SK-N-MC (cell line): ENCODE measurements around the gene EPHA8.

Source experiments
- DNase-seq: peaks from one replicate; pipeline ENCODE4 v3.0.0-alpha.2; 2011; ENCODE audit warnings: low read depth, low spot score
- H3K27ac ChIP-seq: fragments of 200-600 bp; sonication (generic); 2 replicates; pipeline ENCODE4 v1.5.1; 2016; ENCODE audit warnings: mixed run types
- H3K36me3 ChIP-seq: fragments of 200-600 bp; sonication (generic); 2 replicates; pipeline ENCODE4 v1.6.1; 2017; ENCODE audit warnings: antibody characterized with exemption, low read length, mixed read lengths; ENCODE audit not compliant: insufficient read depth
- H3K4me3 ChIP-seq: fragments of 200-600 bp; sonication (generic); 2 replicates; pipeline ENCODE4 v1.5.1; 2016
- H3K9ac ChIP-seq: fragments of 200-600 bp; sonication (generic); 2 replicates; pipeline ENCODE4 v1.8.0; 2017; ENCODE audit warnings: mixed run types, mixed read lengths; ENCODE audit not compliant: insufficient read length
- H3K9me3 ChIP-seq: fragments of 200-600 bp; sonication (generic); 2 replicates; pipeline ENCODE4 v1.6.1; 2017; ENCODE audit warnings: low read depth, mild to moderate bottlenecking, antibody characterized with exemption, low read length, moderate library complexity, mixed read lengths
- EZH2 ChIP-seq: fragments of 200-600 bp; sonication (generic); IDR thresholded peaks from one replicate; pipeline ENCODE4 v1.6.1; 2017; ENCODE audit warnings: antibody characterized with exemption
- FOXP2 ChIP-seq: optimal IDR thresholded peaks from 2 replicates; pipeline ENCODE3; 2011; ENCODE audit warnings: mild to moderate bottlenecking, moderate library complexity; ENCODE audit not compliant: insufficient read depth; ENCODE audit errors: extremely low read length, control extremely low read depth
- POLR2AphosphoS5 ChIP-seq: IDR thresholded peaks from 2 replicates; pipeline ENCODE4 v1.6.1; 2012; ENCODE audit warnings: mild to moderate bottlenecking, low read depth, low read length, borderline replicate concordance

EPHA8 gene

DNA sequence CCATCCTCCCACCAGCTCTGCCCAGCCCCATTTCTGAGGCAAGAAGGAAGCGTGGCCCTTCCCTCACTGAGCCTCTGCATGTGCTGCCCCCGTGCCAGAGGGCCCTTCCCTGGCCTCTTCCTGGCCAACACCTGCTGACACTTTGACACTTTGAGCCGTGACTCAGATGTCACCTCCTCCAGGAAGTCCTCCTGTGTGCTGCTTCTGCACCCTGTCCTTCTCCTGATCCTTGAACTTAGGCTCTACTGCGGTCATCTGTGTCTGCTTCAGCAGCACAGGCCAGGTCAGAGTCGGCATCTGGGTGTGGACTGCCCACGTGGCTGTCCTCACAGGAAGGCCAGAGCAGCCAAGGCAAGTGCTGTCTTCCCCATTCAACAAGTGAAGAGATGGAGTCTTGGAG lies 19.6 kb upstream of the EPHA8 start:
- H3K27ac ChIP-seq, result no peak overlapping the region
- H3K9me3 ChIP-seq, result no peaks in the 10 kb centered on the region
- H3K36me3 ChIP-seq, result no peaks in the 10 kb centered on the region
- TF ChIP-seq EZH2 (no peak), POLR2AphosphoS5 (no peak), FOXP2 (no peak)
- no peak overlapping the region for H3K4me3 ChIP-seq
- no peak overlapping the region for H3K9ac ChIP-seq
- DNase-seq, result no peak

DNA sequence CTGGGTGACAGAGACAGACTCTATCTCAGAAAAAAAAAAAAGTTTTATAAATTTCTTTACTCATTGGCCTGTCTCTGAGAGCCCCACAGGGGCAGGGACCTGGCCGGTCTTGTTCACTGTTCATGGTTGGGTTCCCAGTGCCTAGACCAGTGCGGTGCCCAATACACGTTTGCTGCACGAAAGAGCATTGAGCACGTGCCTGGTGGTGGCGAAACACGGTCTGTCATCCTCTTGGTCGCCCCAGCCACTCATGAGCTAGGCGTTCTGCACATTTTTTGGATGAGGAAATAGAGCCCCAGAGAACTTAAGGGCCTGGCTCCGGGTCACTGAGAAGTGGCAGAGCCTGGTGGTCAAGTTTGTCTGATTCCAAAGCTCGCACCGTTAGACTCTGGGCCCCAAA lies 18.7 kb upstream of the EPHA8 start:
- no peak overlapping the region for H3K4me3 ChIP-seq
- no peak for DNase-seq
- no peaks in the 10 kb centered on the region for H3K9me3 ChIP-seq
- TF ChIP-seq FOXP2 (no peak), POLR2AphosphoS5 (no peak), EZH2 (no peak)
- no peaks in the 10 kb centered on the region for H3K36me3 ChIP-seq
- no peak overlapping the region for H3K9ac ChIP-seq
- H3K27ac ChIP-seq, result no peak overlapping the region

DNA sequence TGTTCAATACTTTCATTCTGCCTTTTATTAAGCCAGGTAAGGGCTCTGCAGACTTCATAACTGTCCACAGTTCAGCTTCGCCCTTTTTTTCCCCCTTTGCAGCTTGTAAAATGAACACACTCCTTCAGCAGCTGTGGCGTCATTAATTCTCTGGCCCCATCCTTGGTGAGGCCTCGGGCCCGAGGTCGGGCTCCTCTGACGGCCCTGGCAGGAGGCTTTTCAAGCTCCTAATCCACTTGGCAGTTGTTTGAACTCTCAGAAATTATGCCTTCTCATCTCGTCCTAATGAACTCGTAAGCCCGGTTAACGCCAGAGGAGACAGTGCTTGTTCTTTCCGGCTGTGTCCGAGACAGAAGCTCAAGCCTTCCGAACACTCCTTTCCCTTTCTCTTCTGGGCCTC lies 18.1 kb upstream of the EPHA8 start:
- H3K9me3 ChIP-seq, result no peaks in the 10 kb centered on the region
- no peaks in the 10 kb centered on the region for H3K36me3 ChIP-seq
- H3K27ac ChIP-seq, result no peak overlapping the region
- DNase-seq, result no peak
- H3K4me3 ChIP-seq, result no peak overlapping the region
- H3K9ac ChIP-seq, result no peak overlapping the region
- no peak for TF ChIP-seq EZH2
- TF ChIP-seq FOXP2, result no peak
- TF ChIP-seq POLR2AphosphoS5, result no peak

DNA sequence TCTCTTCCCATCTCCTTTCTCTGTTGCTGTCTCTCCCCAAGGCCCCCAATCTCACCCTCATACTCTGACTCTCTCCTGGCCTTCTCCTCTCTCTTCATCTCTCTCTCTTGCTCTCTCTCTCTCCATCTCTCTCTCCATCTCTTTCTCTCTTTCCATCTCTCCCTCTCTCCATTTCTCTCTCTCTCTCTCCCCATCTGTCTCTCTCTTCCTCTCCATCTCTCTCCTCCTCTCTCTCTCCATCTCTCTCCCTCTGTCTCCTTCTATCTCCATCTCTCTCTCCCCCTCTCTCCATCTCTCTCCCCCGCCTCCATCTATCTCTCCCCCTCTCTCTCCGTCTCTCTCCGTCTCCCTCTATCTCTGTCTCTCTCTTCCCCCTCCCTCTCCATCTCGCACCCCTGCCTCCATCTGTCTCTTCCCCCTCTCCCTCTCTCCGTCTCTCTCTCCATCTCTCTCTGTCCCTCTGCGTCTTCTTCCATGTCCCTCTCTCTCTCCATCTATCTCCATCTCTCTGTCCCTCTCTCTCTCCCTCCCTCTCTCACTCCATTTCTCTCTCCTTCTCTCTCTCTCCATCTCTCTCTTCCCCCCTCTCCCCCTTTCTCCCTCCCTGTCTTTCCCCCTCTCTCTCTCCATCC lies 16.0 kb upstream of the EPHA8 start:
- Histone ChIP-seq H3K27ac (no peak overlapping the region), H3K9ac (no peak overlapping the region), H3K9me3 (no peaks in the 10 kb centered on the region), H3K4me3 (no peak overlapping the region), H3K36me3 (no peaks in the 10 kb centered on the region)
- DNase-seq, result no peak
- TF ChIP-seq POLR2AphosphoS5 (no peak), FOXP2 (no peak), EZH2 (no peak)

DNA sequence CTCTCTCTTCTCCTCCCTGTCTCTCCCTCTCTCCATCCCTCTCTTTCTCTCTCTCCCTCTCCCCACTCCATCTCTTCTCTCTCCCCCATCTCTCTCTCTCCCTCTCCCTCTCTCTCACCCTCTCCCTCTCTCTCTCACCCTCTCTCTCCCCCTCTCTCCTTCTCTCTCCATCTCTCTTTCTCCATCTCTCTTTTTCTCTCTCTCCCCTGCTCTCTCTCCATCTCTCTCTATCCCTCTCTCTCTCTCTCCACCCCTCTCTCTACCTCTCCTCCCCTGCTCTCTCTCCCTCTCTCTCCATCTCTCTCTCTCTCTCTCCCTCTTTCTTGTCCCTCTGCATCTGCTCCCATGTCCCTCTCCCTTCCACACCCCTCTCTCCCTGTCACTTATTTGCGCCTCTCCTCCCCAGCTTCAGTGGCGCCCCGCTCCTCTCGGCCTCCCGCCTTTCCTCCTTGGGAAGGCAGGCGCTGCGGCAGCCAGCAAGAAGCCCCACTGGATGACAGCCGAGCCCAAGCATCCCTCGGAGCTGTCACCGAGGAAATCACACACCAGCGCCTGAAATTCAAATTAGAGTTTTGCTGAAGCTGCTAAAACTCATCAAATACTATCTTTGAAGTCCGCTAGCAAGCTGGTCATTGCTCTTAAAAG lies 15.3 kb upstream of the EPHA8 start:
- H3K36me3 ChIP-seq, result no peaks in the 10 kb centered on the region
- no peak for TF ChIP-seq FOXP2
- TF ChIP-seq POLR2AphosphoS5, result no peak
- no peak for TF ChIP-seq EZH2
- no peak overlapping the region for H3K4me3 ChIP-seq
- H3K9ac ChIP-seq, result no peak overlapping the region
- no peaks in the 10 kb centered on the region for H3K9me3 ChIP-seq
- H3K27ac ChIP-seq, result no peak overlapping the region
- no peak for DNase-seq

DNA sequence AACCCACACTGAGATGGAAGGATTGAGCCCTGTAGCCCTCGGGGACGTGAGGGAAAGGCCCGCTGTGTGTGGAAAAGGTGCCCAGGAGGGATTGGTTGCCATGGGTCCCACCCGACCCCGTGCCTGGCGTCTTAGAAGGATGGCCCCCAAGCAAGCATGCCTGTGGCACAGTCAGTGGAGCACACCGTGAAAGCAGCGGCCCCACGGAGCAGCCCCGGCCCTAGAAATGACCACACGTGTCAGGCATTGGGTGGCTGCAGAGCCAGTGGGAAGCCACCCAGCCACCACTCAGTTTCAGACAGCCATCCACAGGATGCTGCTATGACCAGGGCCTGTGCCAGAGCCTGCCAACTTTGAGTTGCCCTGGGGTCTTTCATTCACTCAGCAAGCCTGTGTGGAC lies 13.3 kb upstream of the EPHA8 start:
- Histone ChIP-seq H3K36me3 (no peaks in the 10 kb centered on the region), H3K9ac (no peak overlapping the region), H3K27ac (no peak overlapping the region), H3K4me3 (no peak overlapping the region), H3K9me3 (no peaks in the 10 kb centered on the region)
- TF ChIP-seq EZH2 (no peak), POLR2AphosphoS5 (no peak), FOXP2 (no peak)
- no peak for DNase-seq

DNA sequence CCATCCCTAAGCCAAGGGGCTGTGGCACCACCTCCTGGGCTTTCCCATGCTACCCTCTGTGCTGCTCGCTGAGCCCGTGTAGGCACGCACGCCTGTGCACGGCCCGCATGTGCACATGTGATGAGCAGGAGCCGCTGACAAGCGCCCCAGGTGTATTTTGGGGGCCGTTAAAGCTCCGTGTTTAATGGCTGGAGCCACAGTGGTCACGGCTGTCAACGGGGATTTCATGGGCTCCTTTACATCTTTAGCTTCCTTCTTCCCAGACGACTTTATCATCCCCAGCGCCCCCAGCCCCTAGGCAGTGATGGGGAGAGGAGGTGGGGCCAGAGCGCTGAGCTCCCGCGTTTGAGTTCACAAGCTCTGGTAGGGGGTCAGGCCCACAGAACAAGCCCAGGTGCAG lies 11.7 kb upstream of the EPHA8 start:
- Histone ChIP-seq H3K9me3 (no peaks in the 10 kb centered on the region), H3K36me3 (no peaks in the 10 kb centered on the region), H3K4me3 (no peak overlapping the region), H3K9ac (no peak overlapping the region), H3K27ac (no peak overlapping the region)
- TF ChIP-seq EZH2 (no peak), POLR2AphosphoS5 (no peak), FOXP2 (no peak)
- no peak for DNase-seq

DNA sequence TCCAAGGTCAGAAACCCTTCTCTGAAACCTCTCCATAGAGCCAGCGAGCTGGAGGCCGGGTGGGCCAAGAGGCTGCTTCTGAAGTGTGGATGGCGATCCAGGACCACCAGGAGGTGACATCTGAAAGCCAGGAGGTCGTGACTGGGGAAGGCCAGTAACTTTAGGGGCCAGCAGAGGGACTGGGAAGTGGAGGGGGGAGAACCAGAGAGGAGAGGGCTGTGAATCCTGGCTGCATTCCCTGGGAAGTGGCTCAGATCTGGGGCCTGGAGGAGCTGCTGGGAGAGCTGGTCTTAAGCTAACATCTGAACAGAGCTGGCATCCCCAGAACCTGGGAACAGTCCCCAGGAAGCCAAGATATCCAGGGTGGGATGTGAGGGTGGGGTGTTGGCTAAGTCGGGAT lies 11.3 kb upstream of the EPHA8 start:
- TF ChIP-seq EZH2, result no peak
- no peak for TF ChIP-seq POLR2AphosphoS5
- TF ChIP-seq FOXP2, result no peak

DNA sequence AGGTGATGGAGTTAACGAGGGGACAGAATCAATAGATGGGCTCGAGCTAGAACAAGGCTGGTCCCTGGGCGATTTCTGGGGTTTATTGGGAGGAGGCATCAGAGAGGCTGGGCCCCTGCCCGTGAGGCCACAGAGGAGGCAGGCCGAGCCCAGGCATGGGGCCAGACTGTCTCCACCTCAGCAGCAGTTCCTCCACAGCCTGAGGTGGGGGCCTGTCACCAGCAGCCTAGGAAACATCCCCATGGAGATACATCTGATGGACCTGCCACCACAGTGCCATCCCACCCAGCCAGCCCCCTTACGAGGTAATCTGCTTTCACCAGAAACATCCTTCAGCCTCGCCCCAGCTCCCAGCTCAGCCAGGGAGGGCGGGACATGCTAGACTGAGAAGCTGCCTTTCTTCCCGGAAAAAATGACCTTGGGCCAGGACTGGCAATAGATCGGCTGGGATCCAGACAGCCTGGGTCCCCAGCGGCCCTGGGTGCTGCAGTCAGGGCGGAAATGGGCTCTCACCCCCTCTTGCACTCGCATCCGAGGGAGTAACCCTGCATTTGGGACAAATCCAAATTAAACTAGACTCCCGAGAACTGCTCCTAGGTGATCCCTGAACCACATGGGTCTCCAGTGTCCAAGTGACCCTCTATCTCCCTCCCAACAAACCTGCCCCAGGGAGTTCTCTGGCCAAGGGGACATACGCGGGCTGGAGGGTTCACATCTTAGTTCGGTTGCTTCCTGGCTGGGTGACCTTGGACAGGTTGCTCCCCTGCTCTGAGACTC lies 10.0 kb upstream of the EPHA8 start:
- no peak for DNase-seq
- TF ChIP-seq FOXP2 (no peak), POLR2AphosphoS5 (no peak), EZH2 (no peak)
- H3K9me3 ChIP-seq, result no peaks in the 10 kb centered on the region
- no peak overlapping the region for H3K9ac ChIP-seq
- H3K27ac ChIP-seq, result no peak overlapping the region
- H3K36me3 ChIP-seq, result no peaks in the 10 kb centered on the region
- no peak overlapping the region for H3K4me3 ChIP-seq

More for the DNA sequence above, 11.3 kb upstream of the EPHA8 start:
- no peaks in the 10 kb centered on the region for H3K9me3 ChIP-seq
- DNase-seq, result no peak
- H3K4me3 ChIP-seq, result no peak overlapping the region
- H3K36me3 ChIP-seq, result no peaks in the 10 kb centered on the region
- no peak overlapping the region for H3K9ac ChIP-seq
- H3K27ac ChIP-seq, result no peak overlapping the region
